Hepatic stellate cell (primary cell): ENCODE measurements around the gene GRK7.
"Not testable (repeated sequence)": the region's sequence is repeated elsewhere in the genome, so short reads cannot be mapped to it uniquely, and the experiment has no call there.

Experiments used
- DNase-seq: peaks from one replicate; pipeline ENCODE4 v3.0.0; 2011; ENCODE audit warnings: low spot score

Gene GRK7

DNA sequence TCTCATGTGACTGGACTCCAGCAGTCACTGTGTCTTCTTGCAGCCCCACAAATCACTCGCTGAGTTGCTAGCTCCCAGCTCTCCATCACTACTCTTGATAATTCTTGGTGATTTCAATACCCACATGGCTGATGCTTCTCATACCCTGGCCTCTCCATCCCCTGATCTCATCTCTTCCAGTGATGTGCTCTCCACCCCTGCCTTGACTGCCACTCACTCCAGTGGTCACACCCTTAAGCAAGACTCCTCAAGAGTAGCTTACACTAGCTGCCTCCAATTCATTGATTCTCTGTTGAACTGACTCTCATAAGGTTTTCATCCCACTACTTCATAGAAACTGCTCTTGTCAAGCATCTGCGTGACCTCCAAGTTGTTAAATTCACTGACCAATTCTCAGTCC lies 837 bp downstream of the GRK7 start:
- DNase-seq = no peak

DNA sequence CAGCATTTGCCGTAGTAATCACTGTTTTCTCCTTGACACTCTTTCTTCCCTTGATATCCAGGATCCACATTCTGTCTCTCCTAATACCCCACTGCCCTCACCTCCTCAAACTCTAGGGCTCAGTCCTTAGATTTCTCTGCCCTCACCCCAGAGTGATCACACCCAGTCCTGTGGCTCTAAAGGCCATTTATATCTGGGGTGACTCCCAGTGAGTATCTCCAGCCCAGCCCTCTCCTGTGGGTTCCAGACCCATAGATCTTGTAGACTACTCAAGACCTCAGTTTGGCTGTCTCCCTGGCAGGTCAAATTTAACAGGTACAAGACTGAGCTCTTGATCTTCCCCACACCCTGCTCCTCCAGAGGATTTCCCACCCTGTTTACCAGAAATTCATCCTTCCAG lies 1.3 kb downstream of the GRK7 start:
- DNase-seq = no peak

DNA sequence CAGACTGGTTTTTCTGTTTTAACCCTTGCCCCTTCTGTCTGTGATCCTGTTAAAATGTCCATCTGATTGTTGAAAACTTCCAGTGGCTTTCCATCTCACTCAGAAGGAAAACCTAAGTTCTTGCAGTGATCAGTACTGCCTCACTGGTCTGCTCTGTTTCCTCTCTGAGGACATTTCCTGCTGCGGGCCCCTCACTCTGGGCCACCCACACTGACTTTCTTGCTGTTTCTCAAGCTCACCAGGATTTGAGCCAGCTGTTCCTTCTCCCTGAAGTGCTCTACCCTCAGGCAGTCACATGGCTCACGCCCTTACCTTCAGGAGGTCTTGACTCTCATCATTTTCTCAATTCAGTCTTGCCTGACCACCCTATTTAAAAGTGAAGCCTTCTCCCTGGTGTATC lies 1.8 kb downstream of the GRK7 start:
- DNase-seq = no peak

DNA sequence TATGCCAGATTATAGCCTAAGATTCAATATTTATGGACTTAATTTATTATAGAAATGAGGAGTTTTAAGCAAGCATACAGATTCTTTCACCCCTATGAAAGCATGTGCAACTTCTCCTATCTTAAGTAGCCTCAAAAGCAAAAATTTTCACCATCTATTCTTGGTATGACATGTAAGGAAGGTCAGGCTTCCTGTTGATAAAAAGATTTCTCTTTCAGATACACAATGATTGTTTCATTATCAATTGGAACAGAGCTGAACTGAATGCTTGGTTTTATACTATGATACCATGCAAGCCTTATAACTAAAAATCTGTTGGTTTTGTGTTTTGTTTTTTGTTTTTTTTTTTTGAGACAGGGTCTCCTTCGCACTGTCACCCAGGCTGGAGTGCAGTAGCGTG lies 3.9 kb downstream of the GRK7 start:
- no peak for DNase-seq

DNA sequence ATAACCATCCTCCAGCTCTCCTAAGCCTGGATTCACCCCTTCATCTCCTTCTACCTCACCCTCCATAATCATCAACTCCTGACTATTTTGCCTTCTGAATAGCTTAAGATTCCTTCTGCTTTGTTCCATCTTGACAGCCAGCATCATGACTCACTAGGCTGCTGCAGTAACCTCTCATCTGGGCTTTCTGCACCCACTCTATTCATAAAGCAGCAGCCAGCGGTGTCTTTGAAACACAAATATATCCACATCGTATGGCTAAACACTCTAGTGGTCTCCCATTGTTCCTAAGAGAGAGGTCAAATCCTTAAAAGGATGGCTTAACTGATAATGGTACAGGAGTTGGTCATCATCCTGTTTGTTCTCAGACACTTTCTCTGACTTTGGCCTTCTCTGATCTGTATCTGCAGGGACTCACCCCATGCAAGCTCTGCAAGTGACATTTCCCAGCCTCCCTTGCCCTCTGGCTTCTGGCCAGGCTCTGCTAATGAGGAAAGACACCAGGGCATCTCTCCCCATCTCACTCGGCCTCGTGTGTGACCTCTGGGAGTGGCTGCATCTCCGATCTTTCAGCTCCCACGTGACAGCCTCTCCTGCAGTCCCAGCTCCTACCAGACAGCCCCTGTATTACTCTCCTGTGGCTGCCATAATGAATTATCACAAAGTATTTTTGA lies 6.2 kb downstream of the GRK7 start:
- DNase-seq = no peak

- no peak for DNase-seq
Observed at GRCh38 chr3:141773676-141774075, 10.5 kb downstream of the GRK7 start.

GRCh38 chr3:141776376-141776775 lies 13.2 kb downstream of the GRK7 start:
- DNase-seq = no peak

DNA sequence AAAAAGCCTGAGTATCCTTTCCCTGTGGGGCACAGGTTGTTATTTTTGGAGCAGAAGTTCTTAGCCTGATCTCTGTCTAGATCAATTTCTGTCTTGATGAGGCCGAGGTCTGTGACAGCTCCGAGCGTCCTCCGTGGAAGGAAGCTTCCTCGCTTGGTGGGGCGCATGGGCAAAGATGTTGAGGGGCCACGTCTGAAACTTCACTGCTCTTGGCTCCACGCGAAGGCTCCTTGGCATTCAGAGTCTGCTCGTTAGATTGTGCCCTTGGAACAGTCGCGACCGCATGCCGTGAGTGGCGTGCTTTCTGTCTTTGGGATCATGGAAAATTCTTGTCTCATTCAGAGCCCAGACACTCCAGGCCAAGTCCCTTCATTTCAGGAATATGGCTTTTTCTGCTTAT lies 13.7 kb downstream of the GRK7 start:
- DNase-seq = no peak

- no peak for DNase-seq
Observed at GRCh38 chr3:141777957-141778813, 15.0 kb downstream of the GRK7 start.

DNA sequence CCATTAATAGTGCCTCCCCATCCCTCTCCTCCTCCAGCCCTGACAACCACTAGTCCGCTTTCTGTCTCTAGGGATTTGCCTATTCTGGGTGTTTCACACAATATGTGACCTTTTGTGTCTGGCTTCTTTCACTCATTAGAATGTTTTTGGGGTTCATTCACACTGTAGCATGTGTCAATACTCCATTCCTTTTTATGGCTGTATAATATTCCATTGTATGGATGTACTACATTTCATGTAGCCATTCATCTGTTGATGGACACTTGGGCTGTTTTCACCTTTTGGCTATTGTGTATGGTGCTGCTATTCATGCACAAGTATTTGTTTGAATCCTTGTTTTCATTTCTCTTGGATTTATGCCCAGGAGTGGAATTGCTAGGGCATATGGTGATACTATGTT lies 16.5 kb downstream of the GRK7 start:
- DNase-seq = no peak

DNA sequence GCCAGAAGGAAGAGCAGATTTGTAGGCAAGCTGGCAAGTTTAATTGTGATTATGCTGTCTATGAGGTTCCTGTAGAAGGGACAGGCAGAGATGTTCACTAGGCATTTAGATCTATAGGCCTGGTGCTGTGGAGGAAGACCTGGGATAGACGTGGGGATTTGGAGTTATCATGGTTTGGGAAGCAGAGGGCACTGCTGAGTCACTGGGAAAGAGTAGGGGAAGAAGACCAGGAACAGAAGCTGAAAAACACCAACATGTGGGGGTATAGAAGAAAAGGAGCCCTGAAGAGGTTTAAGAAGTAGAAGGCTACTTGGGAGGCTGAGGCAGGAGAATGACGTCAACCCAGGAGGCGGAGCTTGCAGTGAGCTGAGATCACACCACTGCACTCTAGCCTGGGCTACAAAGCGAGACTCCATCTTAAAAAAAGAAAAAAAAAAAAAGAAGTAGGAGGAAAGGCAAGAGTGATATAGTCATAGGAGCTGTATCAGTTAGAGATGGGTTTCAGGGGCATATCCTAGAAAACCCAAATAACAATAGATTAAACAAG lies 19.3 kb downstream of the GRK7 start:
- DNase-seq = no peak

DNA sequence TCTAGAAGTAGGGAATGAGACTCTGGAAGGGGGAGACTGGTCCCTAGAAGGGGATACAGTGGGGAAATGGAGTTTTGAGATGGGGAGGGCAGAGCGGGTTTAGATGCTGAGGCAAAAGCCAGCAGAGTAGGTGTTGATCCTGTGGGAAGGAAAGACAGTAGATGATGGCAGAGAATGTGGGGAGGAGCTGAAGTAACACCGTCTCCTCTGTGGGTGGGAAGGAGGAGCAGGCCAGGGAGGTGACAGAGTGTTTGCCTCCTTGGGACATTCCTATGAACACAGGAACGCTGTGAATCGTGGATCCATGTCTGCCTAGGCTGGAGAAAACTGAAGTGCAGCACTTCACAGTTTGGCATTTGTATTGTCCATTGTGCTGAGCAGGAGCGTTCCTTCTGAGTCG lies 20.4 kb downstream of the GRK7 start:
- DNase-seq = no peak

- no peak for DNase-seq
Observed at GRCh38 chr3:141784096-141784495, 20.9 kb downstream of the GRK7 start.

DNA sequence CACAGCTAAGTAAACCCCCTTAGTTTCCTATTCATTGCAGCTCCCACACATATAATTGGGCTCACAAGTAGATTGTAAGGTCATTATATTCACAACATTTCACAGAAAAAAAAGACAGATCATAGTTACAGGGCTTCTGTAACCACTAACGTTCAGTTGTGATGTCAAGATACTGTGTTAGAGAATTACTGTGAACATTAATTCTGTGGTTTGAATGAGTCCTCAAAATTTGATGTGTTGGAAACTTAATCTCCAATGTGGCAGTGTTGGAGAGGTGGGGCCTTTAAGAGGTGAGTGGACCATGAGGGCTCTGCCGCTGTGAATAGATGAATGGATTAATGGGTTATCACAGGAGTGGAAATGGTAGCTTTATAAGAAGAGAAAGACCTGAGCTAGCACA lies 21.3 kb downstream of the GRK7 start:
- DNase-seq = no peak

DNA sequence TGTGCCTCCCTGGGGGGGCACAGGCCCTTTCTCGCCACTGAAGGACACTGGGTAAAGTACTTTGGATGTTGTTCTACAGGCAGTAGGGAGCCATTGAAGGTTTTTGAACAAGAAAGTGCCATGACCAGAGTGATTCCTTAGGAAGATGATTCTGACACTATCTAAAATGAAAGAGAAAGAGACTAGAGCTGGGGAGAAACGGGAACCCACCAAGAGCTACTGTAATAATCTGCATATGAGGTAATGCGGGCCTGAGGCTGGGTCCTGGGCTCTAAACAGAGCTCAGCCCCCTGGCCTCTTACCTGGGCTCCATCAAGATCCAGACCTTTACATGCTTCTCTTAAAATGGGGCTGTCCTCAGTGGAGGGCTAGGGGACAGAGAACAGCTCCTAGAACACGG lies 24.9 kb downstream of the GRK7 start:
- DNase-seq = no peak

- DNase-seq = not testable (repeated sequence)
Observed at GRCh38 chr3:141788750-141789149, 25.5 kb downstream of the GRK7 start.

- no peak for DNase-seq
Observed at GRCh38 chr3:141789281-141789680, 26.1 kb downstream of the GRK7 start.

DNA sequence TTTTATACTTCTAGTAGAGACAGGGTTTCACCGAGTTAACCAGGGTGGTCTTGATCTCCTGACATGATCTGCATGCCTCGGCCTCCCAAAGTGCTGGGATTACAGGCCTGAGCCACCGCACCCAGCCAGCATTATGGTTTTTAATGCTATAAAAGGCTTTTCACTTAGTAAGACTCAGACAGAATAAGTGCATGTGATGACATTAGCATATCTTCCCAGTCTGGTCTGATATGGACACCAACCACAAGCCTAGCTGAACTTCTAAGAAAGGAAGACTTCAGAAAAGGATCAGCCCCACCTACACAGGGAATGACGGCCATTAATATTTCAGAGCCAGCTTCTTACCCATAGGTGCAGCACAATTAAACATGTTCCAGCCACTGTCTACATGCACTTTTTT lies 27.0 kb downstream of the GRK7 start:
- DNase-seq = no peak

- DNase-seq = no peak
Observed at GRCh38 chr3:141792495-141792894, 29.3 kb downstream of the GRK7 start.

GRCh38 chr3:141793476-141794260 lies 30.5 kb downstream of the GRK7 start:
- no peak for DNase-seq

DNA sequence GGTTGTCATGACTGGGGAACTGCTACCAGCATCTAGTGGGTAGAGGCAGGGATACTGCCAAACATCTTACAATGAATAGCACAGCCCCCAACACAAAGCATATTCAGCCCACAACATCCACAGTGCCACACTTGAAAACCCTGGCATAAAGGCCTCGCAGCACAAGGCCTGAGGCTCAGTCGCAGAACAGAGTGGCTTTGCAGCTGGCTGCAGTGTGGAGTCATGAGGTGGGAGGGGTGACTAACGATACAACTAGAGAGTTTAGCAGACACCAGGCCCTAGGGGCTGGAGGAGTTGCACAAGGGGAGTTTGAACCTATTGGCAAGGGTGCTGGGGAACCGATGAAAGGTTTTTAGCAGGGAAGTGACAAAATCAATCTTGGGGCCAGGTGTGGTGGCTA lies 32.1 kb downstream of the GRK7 start:
- DNase-seq = no peak

DNA sequence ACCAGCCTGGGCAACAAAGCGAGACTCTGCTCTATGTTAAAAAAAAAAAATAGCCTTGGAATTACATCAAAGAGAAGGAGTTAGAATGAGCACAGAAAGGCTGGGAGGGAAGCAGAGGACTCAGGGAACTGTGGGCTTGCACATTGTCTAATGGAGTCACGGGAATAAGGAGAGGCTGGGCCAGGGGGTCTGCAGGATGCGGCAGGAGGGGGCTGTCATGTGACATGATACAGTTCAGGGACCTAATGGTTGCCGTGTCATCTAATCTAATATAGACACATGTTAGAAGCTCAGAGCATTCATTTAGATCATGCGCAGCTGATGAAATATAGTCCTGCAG lies 32.5 kb downstream of the GRK7 start:
- no peak for DNase-seq
